Esophagus muscularis mucosa (tissue), 3 donors: Measurements from ENCODE around the gene CAP2.

Experiments
- POLR2A ChIP-seq: fragments of 450-650 bp; IDR thresholded peaks from one replicate; pipeline ENCODE4 v1.6.1; 2017; ENCODE audit warnings: antibody characterized with exemption, moderate library complexity, mild to moderate bottlenecking, low read depth
- TF ChIP-seq, protein P1 (sequence below), 3 experiments: fragments of 200-600 bp in 2 of 3; fragments of 450-650 bp in 1 of 3; sonication (generic) in 2 of 3; IDR thresholded peaks; one replicate each; pipeline ENCODE4 v1.5.1; 2017 to 2019; ENCODE audit warnings: antibody characterized with exemption in 3 of 3, mild to moderate bottlenecking in 2 of 3, moderate library complexity in 1 of 3

DNA sequence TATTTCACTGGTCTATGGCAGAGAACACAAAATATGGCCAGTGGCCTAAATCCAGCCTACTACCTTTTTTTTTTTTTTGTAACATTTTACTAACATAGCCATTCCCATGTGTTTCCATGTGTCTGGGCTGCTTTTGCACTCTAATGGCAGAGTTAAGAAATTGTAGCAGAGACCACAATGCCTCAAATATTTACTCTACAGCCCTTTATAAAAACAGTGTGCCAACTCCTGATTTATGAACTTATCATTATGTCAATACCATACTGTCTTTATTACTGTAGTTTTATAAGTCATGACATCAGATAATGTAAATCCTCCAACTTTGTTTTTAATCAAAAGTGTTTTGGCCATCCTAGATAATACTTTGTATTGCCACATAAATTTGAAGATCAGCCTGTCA, 27.4 kb upstream of the CAP2 start:
- TF ChIP-seq, protein P1, sequence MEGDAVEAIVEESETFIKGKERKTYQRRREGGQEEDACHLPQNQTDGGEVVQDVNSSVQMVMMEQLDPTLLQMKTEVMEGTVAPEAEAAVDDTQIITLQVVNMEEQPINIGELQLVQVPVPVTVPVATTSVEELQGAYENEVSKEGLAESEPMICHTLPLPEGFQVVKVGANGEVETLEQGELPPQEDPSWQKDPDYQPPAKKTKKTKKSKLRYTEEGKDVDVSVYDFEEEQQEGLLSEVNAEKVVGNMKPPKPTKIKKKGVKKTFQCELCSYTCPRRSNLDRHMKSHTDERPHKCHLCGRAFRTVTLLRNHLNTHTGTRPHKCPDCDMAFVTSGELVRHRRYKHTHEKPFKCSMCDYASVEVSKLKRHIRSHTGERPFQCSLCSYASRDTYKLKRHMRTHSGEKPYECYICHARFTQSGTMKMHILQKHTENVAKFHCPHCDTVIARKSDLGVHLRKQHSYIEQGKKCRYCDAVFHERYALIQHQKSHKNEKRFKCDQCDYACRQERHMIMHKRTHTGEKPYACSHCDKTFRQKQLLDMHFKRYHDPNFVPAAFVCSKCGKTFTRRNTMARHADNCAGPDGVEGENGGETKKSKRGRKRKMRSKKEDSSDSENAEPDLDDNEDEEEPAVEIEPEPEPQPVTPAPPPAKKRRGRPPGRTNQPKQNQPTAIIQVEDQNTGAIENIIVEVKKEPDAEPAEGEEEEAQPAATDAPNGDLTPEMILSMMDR (IDR thresholded peaks at IDR 0.05) = no peak
- TF ChIP-seq POLR2A = no peak
